AG08396 (cell line): ENCODE measurements around the gene ULK4.
"Not testable (repeated sequence)": the region's sequence is repeated elsewhere in the genome, so short reads cannot be mapped to it uniquely, and the experiment has no call there.

ENCODE experiments used
- DNase-seq: peaks from one replicate; pipeline ENCODE4 v3.0.0; 2012; ENCODE audit warnings: low spot score, mixed read lengths

ULK4 gene

GRCh38 chr3:41960826-41961750 is 815 bp downstream of the ULK4 start:
- peak; percentile 70 for DNase-seq

DNA sequence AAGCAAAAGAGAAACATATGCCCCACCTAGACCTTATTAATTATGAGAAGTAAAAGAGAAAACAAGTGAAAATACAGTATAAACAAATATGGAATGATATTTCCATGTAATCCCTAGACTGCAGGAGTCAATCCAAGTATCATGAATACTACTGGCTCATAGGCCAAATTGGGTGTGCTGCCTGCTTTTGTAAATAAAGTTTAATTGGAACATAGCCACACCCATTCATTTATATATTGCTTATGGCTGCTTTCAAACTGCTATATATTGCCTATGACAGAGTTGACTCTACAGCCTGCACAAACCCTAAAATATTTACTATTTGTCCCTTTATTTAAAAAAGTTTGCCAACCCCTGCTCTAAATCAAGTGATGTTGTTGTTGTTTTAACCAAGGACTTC is 5.3 kb downstream of the ULK4 start:
- no peak for DNase-seq

GRCh38 chr3:41955192-41955591 is 6.7 kb downstream of the ULK4 start:
- DNase-seq = no peak

- no peak for DNase-seq
These were observed 18.5 kb downstream of the ULK4 start for GRCh38 chr3:41943311-41943843.

DNA sequence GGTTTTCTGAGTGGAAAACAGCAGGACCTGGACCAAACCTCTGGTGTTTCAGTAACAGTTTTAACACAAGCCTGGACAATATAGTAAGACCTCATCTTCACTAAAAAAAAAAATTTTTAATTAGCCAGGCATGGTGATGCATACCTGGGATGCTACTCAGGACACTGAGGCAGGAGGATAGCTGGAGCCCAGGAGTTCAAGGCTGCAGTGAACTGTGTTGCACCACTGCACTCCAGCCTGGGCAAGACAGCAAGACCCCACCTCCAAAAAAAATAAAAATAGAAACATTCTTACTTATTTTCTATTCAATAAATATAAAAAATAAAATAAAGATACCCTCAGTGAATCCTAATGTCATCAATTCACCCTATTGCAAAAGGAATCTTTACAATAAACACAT is 21.5 kb downstream of the ULK4 start:
- no peak for DNase-seq

DNA sequence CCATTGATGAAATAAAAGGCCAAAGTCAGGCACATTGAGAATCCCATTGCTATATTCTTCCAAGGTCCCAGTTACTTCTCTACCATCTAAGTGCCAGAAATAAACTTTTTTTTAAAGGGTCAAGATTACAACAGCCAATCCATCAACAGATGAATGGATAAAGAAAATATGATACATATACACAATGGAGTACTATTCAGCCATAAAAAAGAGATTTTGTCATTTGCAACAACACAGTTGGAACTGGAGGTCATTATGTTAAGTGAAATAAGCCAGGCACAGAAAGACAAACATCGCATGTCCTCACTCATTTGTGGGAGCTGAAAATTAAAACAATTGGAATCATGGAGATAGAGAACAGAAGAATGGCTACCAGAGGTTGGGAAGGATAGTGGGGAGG is 25.5 kb downstream of the ULK4 start:
- no peak for DNase-seq

- DNase-seq = peak; percentile 39
These were observed 28.7 kb downstream of the ULK4 start for GRCh38 chr3:41933154-41933676.

DNA sequence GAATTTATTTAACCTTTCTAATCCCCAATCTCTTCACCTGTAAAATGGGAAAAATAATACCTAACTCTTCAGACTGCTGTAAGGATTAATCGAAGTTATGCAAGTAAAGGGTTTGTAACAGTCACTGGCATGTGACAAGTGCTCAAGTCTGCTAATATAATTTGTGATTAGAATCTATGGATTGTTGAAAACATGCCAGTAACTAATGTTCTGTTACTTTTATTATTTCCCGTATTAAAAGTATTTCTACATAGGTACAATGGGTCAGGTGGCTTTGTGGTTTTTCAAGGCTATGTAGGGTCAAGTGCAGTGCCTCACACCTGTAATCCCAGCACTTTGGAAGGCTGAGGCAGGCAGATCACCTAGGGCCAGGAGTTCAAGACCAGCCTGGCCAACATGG is 29.4 kb downstream of the ULK4 start:
- DNase-seq = no peak

DNA sequence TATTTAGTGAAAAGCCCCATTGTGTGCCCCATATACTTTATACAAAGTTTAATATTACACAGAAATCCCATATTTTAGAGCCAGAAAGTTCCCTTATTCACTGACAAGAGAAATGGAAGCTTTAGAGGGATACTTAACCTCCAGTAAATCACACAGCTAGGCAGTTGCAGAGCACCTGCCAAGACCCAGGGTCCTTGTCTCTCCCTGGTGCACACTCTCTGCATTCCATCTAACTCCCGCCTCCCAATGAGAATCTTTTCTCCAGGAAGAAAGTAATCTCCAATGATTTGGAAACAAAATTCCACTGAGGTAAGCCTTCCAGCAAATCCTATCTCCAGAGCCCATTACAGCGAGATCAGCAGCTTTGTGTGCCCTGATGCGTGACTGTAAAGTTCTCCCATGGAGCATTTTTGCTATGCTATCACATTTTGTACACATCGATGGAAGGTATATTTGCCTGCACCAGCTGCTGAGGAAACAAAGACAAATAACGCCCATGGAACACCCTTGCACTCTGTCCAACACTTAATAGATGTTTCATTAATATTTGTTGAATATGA is 41.4 kb downstream of the ULK4 start:
- DNase-seq = no peak

DNA sequence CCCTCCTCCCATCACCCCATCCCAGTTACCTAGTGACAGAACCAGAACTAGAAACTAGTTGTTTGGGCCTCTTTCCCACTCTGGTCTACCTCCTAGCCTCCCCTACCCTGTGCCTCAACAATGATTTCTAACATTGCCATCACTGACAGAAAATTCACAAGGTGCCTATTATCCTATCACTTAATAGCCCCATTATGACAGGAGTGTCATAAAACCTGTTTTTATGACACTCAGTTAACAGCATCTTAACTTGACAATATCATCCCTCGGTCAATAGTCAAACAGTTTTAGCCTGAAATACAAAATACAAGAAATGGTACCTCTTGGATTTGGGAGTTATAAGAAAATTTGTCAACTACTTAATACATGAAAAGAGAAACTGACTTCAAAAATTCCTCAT is 46.5 kb downstream of the ULK4 start:
- no peak for DNase-seq

DNA sequence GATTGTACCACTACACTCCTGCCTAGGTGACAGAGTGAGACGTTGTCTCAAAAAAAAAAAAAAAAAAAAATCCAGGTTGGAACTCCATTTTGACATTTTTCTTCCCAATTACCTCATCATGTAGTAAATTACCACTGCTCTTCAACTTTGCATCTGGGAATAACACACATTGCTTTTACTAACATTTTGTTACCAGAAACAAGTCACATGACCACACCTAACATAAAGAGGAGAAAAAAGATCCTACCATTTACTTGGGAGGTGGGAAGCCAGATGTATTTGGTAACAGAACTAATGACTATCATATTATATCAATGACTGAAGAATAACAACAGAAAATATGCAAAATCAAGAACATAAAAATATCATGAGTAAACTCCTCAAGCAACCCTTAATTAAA is 49.6 kb downstream of the ULK4 start:
- DNase-seq = no peak

DNA sequence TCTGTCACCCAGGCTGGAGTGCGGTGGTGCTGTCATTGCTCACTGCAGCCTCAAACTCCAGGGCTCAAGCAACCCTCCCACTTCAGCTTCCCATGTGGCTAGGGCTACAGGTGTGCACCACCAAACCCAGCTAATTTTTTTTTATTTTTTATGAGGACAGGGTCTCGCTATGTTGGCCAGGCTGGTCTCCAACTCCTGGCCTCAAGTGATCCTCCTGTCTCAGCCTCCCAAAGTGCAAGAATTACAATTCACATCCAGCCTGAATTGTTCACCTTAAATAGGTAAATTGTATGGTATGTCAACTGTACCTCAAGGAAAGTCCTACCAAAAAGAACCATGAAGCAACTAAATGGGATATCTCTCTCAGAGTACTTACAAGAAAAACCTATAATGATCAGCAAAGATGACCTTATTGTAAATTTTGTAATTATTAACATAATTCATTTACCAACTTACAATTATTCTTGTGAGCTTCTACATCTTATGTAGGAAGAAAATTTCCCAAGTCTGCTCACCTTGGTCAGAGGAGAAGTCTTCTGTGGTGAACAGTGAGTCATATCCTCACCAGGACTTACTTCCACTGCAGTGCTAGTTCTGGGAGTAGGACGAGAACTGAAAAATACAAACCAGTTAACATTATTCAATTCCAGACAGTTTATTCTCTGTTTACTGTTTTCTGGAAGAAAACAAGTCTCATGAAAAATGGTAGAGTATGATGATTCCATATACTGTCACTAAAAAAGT is 54.4 kb downstream of the ULK4 start:
- no peak for DNase-seq

DNA sequence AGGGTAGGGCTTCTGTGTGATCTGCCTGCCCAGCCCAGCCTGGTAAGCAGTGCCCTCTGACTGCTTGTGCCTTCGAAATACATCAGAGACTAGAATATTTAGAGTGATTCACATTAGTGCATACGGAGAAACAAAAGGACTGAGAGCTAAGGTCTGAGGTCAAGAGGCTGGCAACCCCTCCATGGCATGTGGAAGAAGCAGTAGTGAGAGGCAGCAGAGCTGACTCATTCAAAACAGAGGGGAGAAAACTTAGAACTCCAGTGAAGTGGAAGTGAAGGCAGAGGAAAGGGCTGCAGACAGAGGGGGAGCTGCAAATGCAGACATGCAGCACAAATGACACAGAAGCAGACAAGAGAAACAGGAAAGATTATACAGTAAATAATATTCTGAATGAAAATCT is 61.6 kb downstream of the ULK4 start:
- DNase-seq = peak; percentile 19

- no peak for DNase-seq
These were observed 63.3 kb downstream of the ULK4 start for GRCh38 chr3:41898631-41899030.

DNA sequence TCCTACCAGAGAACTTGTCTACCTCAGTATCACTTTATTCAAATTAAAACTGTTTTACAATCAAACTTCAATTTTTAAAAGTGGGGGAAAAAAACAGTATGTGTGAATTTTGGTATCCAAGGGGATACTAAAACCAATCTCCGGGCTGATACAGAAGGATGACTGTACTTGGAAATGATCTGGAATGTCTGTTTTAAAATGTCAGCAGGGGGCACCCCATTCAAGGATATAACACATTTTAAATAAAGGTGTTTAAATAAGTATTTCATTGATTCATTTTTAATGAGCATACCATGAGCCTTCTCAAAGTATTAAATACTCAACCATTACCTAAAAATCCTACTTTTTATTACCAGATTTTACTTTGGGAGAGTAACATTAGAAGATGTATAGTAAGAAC is 67.9 kb downstream of the ULK4 start:
- peak; percentile 34 for DNase-seq

- no peak for DNase-seq
These were observed 73.4 kb downstream of the ULK4 start for GRCh38 chr3:41888368-41889076.

- DNase-seq = no peak
These were observed 78.9 kb downstream of the ULK4 start for GRCh38 chr3:41882956-41883355.

GRCh38 chr3:41881233-41881821 is 80.6 kb downstream of the ULK4 start:
- peak; percentile 18 for DNase-seq

DNA sequence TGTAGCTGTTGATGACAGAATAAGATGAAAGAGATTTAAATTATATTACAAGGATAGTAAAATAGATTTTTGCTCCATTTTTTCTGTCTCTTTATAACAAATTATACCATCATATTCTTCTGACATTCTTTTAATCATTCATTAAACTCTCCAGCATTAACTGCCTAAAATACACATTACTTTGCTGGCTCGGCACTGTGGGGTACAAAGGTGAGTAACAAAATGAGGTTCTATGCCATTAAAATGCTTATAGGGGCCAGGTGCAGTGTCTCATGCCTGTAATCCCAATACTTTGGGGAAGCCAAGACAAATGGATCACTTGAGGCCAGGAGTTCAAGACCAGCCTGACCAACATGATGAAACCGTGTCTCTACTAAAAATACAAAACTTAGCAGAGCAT is 81.5 kb downstream of the ULK4 start:
- no peak for DNase-seq

DNA sequence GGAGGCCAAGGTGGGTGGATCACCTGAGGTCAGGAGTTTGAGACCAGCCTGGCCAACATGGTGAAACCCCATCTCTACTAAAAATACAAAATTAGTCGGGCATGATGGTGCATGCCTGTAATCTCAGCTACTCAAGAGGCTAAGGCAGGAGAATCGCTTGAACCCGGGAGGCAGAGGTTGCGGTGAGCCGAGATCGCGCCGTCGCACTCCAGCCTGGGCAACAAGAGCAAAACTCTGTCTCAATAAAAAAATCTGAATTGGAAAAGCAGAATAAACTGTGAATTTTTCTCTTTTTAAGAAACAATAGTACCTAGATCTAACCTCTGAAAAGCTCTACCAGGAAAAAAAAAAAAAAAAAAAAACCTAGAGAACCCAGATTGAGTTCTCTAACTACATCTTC is 84.2 kb downstream of the ULK4 start:
- not testable (repeated sequence) for DNase-seq

DNA sequence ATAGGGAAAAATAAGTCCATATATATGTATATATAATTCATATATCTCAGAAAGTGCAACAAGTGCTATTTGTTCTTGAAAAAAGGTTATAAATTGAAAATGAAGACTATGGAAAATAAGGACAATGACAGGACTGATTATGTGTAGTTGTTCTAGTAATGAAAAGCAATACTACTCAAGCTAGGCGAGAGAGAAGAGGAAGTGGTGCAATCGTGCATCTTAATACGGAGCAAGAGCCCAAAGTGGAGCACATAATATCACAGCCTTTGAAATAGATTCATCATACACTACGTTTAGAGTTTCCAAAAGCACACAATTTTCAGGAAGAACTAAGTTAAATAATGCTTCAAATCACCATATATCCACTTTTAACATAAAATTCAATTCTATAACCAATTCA is 87.9 kb downstream of the ULK4 start:
- DNase-seq = no peak
